H9 (cell line): ENCODE data around the gene HIPK2. TPM values are rescaled to one million over a fixed set of nuclear protein-coding genes. Genes with fewer than 3 reads are reported as not detected.

Source experiments
- DNase-seq: peaks from one replicate; pipeline ENCODE4 v3.0.0-alpha.2; 2017
- H2AFZ ChIP-seq: one replicate; pipeline ENCODE4 v1.6.1; 2013; ENCODE audit warnings: mild to moderate bottlenecking, low read length, control low read depth, moderate library complexity
- H2AK5ac ChIP-seq: 2 replicates; pipeline ENCODE4 v1.6.1; 2013; ENCODE audit warnings: low read length, control low read depth, mixed read lengths; ENCODE audit not compliant: insufficient read length
- H2BK120ac ChIP-seq: one replicate; pipeline ENCODE4 v1.6.1; 2013; ENCODE audit warnings: low read depth, mild to moderate bottlenecking, low read length, control low read depth, inconsistent platforms; ENCODE audit not compliant: poor library complexity, severe bottlenecking
- H2BK12ac ChIP-seq: 2 replicates; pipeline ENCODE4 v1.6.1; 2013; ENCODE audit warnings: low read length, control low read depth, mixed read lengths, low read depth; ENCODE audit not compliant: insufficient read length
- H2BK15ac ChIP-seq: 2 replicates; pipeline ENCODE4 v1.6.1; 2013; ENCODE audit warnings: low read depth, low read length, control low read depth
- H2BK20ac ChIP-seq: one replicate; pipeline ENCODE4 v1.6.1; 2013; ENCODE audit warnings: low read depth, mild to moderate bottlenecking, low read length, control low read depth, inconsistent platforms; ENCODE audit not compliant: poor library complexity, severe bottlenecking
- H2BK5ac ChIP-seq: 2 replicates; pipeline ENCODE4 v1.6.1; 2013; ENCODE audit warnings: low read length, control low read depth, mixed read lengths; ENCODE audit not compliant: insufficient read length
- H3K14ac ChIP-seq: 2 replicates; pipeline ENCODE4 v1.6.1; 2013; ENCODE audit warnings: low read length, control low read depth; ENCODE audit not compliant: insufficient read depth
- H3K18ac ChIP-seq: 2 replicates; pipeline ENCODE4 v1.6.1; 2013; ENCODE audit warnings: low read depth, mild to moderate bottlenecking, mixed read lengths, low read length, control low read depth; ENCODE audit not compliant: insufficient read length
- H3K23ac ChIP-seq: 2 replicates; pipeline ENCODE4 v1.6.1; 2013; ENCODE audit warnings: low read length, control low read depth, mixed read lengths, low read depth; ENCODE audit not compliant: insufficient read length
- H3K23me2 ChIP-seq: 2 replicates; pipeline ENCODE4 v1.6.1; 2013; ENCODE audit warnings: low read depth, mild to moderate bottlenecking, mixed read lengths, low read length, control low read depth; ENCODE audit not compliant: insufficient read length, poor library complexity, severe bottlenecking
- H3K27ac ChIP-seq: 2 replicates; pipeline ENCODE4 v1.5.1; 2013; ENCODE audit warnings: low read length, control low read depth, mixed read lengths, low read depth; ENCODE audit not compliant: insufficient read length
- H3K27me3 ChIP-seq: 2 replicates; pipeline ENCODE4 v1.6.1; 2013; ENCODE audit warnings: low read length, control low read depth, inconsistent platforms; ENCODE audit not compliant: insufficient read depth
- H3K4ac ChIP-seq: 2 replicates; pipeline ENCODE4 v1.6.1; 2013; ENCODE audit warnings: low read depth, mild to moderate bottlenecking, control low read depth, inconsistent platforms, low read length, moderate library complexity
- H3K4me1 ChIP-seq: 2 replicates; pipeline ENCODE4 v1.6.1; 2013; ENCODE audit warnings: low read length, control low read depth, inconsistent platforms; ENCODE audit not compliant: insufficient read depth
- H3K4me2 ChIP-seq: 2 replicates; pipeline ENCODE4 v1.6.1; 2013; ENCODE audit warnings: low read length, control low read depth, mixed read lengths; ENCODE audit not compliant: insufficient read length, insufficient read depth
- H3K56ac ChIP-seq: 2 replicates; pipeline ENCODE4 v1.6.1; 2013; ENCODE audit warnings: low read depth, mild to moderate bottlenecking, mixed read lengths, low read length, control low read depth; ENCODE audit not compliant: insufficient read length
- H3K79me1 ChIP-seq: 2 replicates; pipeline ENCODE4 v1.6.1; 2013; ENCODE audit warnings: low read depth, mild to moderate bottlenecking, moderate library complexity, low read length, control low read depth, inconsistent platforms; ENCODE audit not compliant: insufficient read depth, poor library complexity, severe bottlenecking
- H3K79me2 ChIP-seq: 2 replicates; pipeline ENCODE4 v1.6.1; 2013; ENCODE audit warnings: low read length, control low read depth, inconsistent platforms; ENCODE audit not compliant: insufficient read depth
- H3K9ac ChIP-seq: 2 replicates; pipeline ENCODE4 v1.6.1; 2013; ENCODE audit warnings: low read length, control low read depth, mixed read lengths; ENCODE audit not compliant: insufficient read length; ENCODE audit errors: extremely low read depth
- H3K9me3 ChIP-seq: one replicate; pipeline ENCODE4 v1.6.1; 2013; ENCODE audit warnings: low read depth, low read length, inconsistent platforms; ENCODE audit not compliant: control insufficient read depth
- H3T11ph ChIP-seq: one replicate; pipeline ENCODE4 v1.6.1; 2013; ENCODE audit warnings: mild to moderate bottlenecking, low read length, control low read depth, inconsistent platforms
- H4K20me1 ChIP-seq: one replicate; pipeline ENCODE4 v1.6.1; 2013; ENCODE audit not compliant: control insufficient read depth, insufficient read length, insufficient read depth
- H4K5ac ChIP-seq: 2 replicates; pipeline ENCODE4 v1.6.1; 2013; ENCODE audit warnings: low read depth, mild to moderate bottlenecking, mixed read lengths, low read length, control low read depth; ENCODE audit not compliant: insufficient read length
- H4K8ac ChIP-seq: replicated peaks from 2 replicates; pipeline ENCODE4 v1.6.1; 2013; ENCODE audit warnings: low read length, control low read depth, mixed read lengths, low read depth; ENCODE audit not compliant: insufficient read length
- H4K91ac ChIP-seq: 2 replicates; pipeline ENCODE4 v1.6.1; 2013; ENCODE audit warnings: low read depth, mild to moderate bottlenecking, moderate library complexity, mixed read lengths, low read length, control low read depth; ENCODE audit not compliant: insufficient read length
- H3K27ac Mint-ChIP-seq, 3 experiments: 2 replicates in 2 of 3; 3 replicates in 1 of 3; pipeline ENCODE4 v1.8.0; 2020 to 2021; ENCODE audit warnings: mixed read lengths in 3 of 3, mild to moderate bottlenecking in 1 of 3, moderate library complexity in 1 of 3
- H3K27me3 Mint-ChIP-seq: 2 replicates; pipeline ENCODE4 v1.8.0; 2021; ENCODE audit warnings: low read depth, mild to moderate bottlenecking, moderate library complexity, mixed read lengths
- H3K36me3 Mint-ChIP-seq, 3 experiments: 2 replicates in 2 of 3; 3 replicates in 1 of 3; pipeline ENCODE4 v1.8.0; 2020 to 2021; ENCODE audit warnings: low read depth in 3 of 3, mixed read lengths in 3 of 3; ENCODE audit not compliant: insufficient read depth in 1 of 3
- H3K4me1 Mint-ChIP-seq, 2 experiments: 2 replicates each; pipeline ENCODE4 v1.8.0; 2020; ENCODE audit warnings: mixed read lengths in 2 of 2
- H3K4me3 Mint-ChIP-seq, 2 experiments: 2 replicates in 1 of 2; 3 replicates in 1 of 2; pipeline ENCODE4 v1.8.0; 2020 to 2021; ENCODE audit warnings: mild to moderate bottlenecking in 2 of 2, mixed read lengths in 2 of 2, moderate library complexity in 1 of 2
- H3K9me3 Mint-ChIP-seq, 2 experiments: 2 replicates in 1 of 2; 3 replicates in 1 of 2; pipeline ENCODE4 v1.8.0; 2020; ENCODE audit warnings: mild to moderate bottlenecking in 2 of 2, mixed read lengths in 2 of 2, moderate library complexity in 1 of 2
- whole genome bisulfite sequencing: extraction: QIAGEN DNeasy Blood & Tissue Kit; methylation state at CpG from one replicate; pipeline ENCODE4 v1.1.7; 2013; ENCODE audit warnings: missing lambda C conversion rate, low lambda C conversion rate, mixed read lengths; ENCODE audit not compliant: insufficient read length; ENCODE audit errors: extremely low coverage; 5-methylcytosine and 5-hydroxymethylcytosine counted together
- total RNA-seq: library from RNA; stranded (reverse); gene quantifications from 2 replicates; pipeline ENCODE4 v1.2.1, GENCODE V29; 2021
- TF ChIP-seq, protein P1 (sequence below): fragments of 200-600 bp; sonication (generic); conservative IDR thresholded peaks from 3 replicates; pipeline ENCODE4 v1.8.0; 2021; ENCODE audit warnings: antibody characterized with exemption, mild to moderate bottlenecking

Gene HIPK2
- total RNA-seq, 1 experiment from 2014 or later: 21.9 TPM

- H3K9me3 ChIP-seq: no peaks in the 10 kb centered on the region
- H3K56ac ChIP-seq: no peak overlapping the region
- H3K27ac ChIP-seq: no peak overlapping the region
- no peak for DNase-seq
- H3K4me1 ChIP-seq: no peaks in the 10 kb centered on the region
- no peaks in the 10 kb centered on the region for H3K9me3 Mint-ChIP-seq
- no peak overlapping the region for H2AK5ac ChIP-seq
- H3K27me3 Mint-ChIP-seq: no peaks in the 10 kb centered on the region; the same call in 1 of the 2 replicates
- no peak overlapping the region for H3K4ac ChIP-seq
- no peak overlapping the region for H3K4me2 ChIP-seq
- WGBS: no CpG with 5 or more reads among the region's 1 CpG
- no peaks in the 10 kb centered on the region for H3K23me2 ChIP-seq
- H3K27ac Mint-ChIP-seq: no peak overlapping the region
- H3K18ac ChIP-seq: no peak overlapping the region
- no peak overlapping the region for H2BK20ac ChIP-seq
- H4K8ac ChIP-seq: no peak overlapping the region
- H3K23ac ChIP-seq: no peak overlapping the region
- no peak overlapping the region for H3K14ac ChIP-seq
- no peak overlapping the region for H2BK15ac ChIP-seq
- H3K4me1 Mint-ChIP-seq: peaks cover 15 to 18% of the 10 kb centered on the region in 2 experiments
- H2BK120ac ChIP-seq: no peak overlapping the region
- H3K79me2 ChIP-seq: no peaks in the 10 kb centered on the region
- TF ChIP-seq, protein P1, sequence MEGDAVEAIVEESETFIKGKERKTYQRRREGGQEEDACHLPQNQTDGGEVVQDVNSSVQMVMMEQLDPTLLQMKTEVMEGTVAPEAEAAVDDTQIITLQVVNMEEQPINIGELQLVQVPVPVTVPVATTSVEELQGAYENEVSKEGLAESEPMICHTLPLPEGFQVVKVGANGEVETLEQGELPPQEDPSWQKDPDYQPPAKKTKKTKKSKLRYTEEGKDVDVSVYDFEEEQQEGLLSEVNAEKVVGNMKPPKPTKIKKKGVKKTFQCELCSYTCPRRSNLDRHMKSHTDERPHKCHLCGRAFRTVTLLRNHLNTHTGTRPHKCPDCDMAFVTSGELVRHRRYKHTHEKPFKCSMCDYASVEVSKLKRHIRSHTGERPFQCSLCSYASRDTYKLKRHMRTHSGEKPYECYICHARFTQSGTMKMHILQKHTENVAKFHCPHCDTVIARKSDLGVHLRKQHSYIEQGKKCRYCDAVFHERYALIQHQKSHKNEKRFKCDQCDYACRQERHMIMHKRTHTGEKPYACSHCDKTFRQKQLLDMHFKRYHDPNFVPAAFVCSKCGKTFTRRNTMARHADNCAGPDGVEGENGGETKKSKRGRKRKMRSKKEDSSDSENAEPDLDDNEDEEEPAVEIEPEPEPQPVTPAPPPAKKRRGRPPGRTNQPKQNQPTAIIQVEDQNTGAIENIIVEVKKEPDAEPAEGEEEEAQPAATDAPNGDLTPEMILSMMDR: no peak
- H2BK12ac ChIP-seq: no peak overlapping the region
- no peak overlapping the region for H4K91ac ChIP-seq
- H3K27me3 ChIP-seq: no peaks in the 10 kb centered on the region
- no peak overlapping the region for H4K5ac ChIP-seq
- no peak overlapping the region for H3T11ph ChIP-seq
- H3K36me3 Mint-ChIP-seq: peaks cover 2 to 8% (median 6%) of the 10 kb centered on the region in 3 experiments; a peak in 4 of 7 replicates
- no peak overlapping the region for H2AFZ ChIP-seq
- H4K20me1 ChIP-seq: no peaks in the 10 kb centered on the region
- no peak overlapping the region for H3K4me3 Mint-ChIP-seq
- H3K9ac ChIP-seq: no peak overlapping the region
- no peak overlapping the region for H2BK5ac ChIP-seq
- H3K79me1 ChIP-seq: no peaks in the 10 kb centered on the region
These were observed 158.5 kb downstream of the HIPK2 start for GRCh38 chr7:139619367-139619657.
